Activated CD8-positive, alpha-beta memory T cell treated with anti-CD3 and anti-CD28 coated beads for 48 hours (primary cell): Measurements from ENCODE around the gene FSTL1.

Experiments
- DNase-seq, 3 experiments: peaks; one replicate each; pipeline ENCODE4 v3.0.0-alpha.2; 2020; ENCODE audit warnings: low read depth in 2 of 3, low spot score in 2 of 3

The FSTL1 gene

GRCh38 chr3:120440001-120440703, 10.6 kb downstream of the FSTL1 start:
- DNase-seq: no peak

GRCh38 chr3:120438665-120439370, 12.0 kb downstream of the FSTL1 start:
- no peak for DNase-seq

- no peak for DNase-seq
Observed at GRCh38 chr3:120438216-120438615, 12.6 kb downstream of the FSTL1 start.

GRCh38 chr3:120437559-120437958, 13.2 kb downstream of the FSTL1 start:
- no peak for DNase-seq

- no peak for DNase-seq
Observed at GRCh38 chr3:120436523-120437050, 14.2 kb downstream of the FSTL1 start.

DNA sequence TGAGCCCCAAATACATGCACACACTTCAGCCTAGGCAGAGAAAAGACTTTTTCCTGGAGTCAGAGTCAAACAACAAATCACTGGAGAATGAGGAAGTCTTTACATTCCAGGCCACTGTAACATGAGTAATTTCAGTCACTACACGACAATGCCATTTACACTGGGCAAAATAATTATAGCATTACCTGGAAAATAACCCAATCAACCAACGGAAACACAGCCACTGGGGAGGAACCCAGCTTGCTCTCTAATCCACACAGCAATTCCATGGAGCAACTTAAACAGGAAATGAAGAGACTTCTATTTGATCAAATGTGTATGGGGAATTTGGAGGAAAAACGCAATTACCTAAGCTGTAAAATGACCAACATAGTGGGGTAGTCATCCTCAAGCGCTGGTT, 15.2 kb downstream of the FSTL1 start:
- no peak for DNase-seq

- no peak for DNase-seq
Observed at GRCh38 chr3:120433662-120434331, 17.0 kb downstream of the FSTL1 start.

- DNase-seq: no peak
Observed at GRCh38 chr3:120432150-120432860, 18.5 kb downstream of the FSTL1 start.

DNA sequence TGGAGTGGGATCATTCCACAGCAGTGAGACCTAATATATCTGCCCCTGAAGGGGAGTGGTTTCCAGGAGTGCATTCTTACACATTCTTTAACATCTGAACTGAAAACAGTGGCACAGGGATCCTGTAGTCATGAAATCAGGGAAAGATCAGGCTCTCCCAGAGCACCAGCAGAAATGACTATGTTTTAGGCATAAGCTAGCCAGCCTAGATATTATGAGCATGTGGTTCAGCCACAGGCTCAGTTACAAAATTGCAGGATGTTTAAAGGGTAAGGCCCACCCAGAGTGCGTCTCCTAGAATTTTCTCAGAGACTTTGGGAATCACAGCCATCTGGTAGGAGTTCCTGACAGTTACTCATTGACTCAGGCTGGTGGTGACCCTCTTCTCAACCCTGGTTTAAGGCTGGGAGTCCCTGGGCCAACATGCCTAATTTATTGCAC, 20.9 kb downstream of the FSTL1 start:
- DNase-seq: no peak

DNA sequence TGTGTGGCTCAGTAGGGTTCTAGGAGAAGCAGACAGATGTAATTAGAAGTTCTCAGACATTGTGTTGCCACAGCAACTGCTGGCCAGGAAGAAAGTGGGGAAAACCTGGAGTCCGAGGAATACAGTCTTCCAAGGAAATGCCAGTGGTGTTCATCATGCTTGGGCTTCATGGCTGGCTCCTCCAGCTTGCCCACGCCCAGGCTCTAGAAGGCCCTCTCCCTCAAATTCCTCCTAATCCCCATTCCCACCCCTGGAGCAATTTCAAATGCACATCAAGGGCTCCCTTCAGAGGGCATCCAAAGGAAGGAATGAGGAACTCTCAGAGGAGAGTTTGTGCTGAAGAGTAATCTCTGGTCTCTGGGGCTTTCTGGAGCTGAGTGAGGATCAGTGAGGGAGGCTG, 21.9 kb downstream of the FSTL1 start:
- no peak for DNase-seq

DNA sequence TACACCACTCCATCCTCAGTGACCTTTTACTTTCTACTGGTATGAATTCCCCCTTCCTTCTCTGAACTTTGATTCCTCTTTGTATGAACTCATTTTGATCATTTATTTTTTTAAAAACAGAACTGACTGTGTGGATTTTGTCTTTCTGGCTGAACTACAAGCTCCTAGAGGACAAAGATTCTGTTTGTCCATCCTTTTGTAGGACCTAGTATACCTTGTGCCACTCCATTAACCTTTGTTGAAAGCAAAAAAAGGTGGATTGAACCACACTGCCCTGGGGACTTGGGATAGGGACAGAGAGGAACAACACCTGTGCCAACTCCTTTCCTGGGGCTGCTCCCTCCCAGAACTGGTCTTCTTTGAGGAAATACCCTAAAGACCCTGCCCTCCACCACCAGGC, 23.6 kb downstream of the FSTL1 start:
- DNase-seq: no peak

DNA sequence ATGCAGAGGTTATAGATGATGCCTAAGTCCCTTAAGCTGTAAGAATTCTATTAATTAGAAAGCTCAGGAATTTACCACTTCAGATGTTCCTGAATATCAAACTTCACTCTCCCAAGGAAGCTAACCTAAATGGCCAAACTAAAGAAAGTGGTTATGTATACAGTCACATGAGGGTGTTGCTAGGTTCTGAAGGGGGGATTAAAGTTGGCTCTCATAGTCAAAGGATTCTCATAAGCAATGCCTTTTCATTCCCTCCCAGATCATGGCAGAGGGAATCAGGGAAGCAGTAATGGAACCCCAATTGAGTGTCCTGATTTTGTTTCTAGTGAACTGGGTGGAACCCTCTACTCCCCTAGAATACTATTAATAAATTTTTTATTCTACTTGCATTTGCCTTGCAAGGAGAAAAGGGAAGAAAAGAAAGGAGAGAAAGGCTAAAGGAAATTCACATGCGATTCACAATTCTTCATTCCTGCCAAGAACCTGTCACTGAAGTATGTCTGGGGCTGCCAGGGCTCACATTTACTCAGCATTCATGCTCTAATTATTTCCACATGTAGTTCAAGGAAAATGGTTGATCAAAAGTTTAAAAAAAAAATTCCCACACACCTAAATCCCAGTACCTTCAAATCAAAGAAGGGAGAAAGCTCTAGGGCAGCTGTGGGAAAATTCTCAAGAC, 25.1 kb downstream of the FSTL1 start:
- DNase-seq: no peak

DNA sequence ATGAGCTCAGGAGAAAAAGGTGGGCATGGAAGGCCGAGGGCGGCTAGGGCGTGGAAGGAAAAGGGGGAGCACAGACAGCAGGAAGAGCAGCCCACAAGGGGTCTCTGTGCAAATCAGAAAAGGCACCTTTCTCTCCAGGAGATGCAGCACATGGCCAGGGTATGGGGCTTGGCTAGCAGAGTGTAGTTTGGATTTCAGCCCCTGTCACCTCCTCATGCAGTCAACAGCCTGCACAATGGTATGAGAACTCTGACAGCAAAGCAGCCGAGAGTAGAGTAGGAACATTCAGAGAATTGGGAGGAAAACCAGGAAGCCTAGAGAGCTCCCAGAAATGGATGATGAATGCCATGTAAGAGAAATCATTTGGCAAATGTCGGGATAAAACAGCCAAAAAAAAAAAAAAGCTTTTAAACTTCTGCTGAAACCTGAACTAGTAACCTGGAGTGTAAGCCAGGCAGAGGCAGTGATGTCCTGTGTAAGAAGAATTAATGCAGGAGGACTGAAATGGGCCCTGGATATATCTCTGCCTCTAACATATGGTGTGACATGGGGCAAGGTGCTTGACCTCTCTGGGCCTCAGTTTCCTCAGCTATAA, 25.7 kb downstream of the FSTL1 start:
- DNase-seq: no peak

GRCh38 chr3:120424506-120424905, 26.3 kb downstream of the FSTL1 start:
- DNase-seq: no peak

DNA sequence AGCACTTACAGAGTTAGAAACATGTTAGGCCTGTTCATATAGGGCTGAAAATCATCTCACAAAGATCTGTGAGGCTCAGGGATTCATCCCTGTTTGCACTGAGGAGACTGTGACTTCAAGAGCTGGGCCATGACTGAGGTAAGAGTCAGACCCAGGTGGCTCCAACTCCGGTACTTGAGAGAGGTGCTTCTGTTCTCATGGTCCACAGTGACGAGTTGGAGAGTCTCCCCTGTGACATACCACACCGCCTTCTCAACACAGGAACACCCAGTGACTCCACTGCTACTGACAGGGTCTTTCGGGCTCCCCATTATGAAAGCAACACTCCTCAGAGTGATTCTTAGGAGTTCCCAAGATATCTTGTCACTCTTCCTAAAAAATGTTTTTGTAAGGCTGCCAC, 27.4 kb downstream of the FSTL1 start:
- no peak for DNase-seq

DNA sequence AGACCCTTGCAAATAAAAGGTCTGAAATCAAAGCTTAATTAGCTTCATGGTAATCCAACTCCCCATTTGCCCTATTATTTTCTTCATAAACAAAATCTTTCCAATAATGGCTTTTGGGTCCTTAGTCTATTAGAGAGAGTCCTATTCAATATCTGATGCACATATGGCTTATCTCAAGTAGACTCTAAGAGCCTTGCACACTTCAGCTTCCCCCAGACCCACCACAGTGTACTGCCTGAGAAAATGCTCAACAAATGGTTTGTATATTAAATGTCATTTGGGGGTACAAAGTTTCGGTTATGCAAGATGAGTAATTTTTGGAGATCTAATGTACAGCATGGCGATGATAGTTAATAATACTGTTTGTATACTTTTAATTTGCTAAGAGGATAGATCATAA, 28.9 kb downstream of the FSTL1 start:
- no peak for DNase-seq

GRCh38 chr3:120420928-120421551, 29.8 kb downstream of the FSTL1 start:
- no peak for DNase-seq

- DNase-seq: no peak
Observed at GRCh38 chr3:120420360-120420759, 30.4 kb downstream of the FSTL1 start.

DNA sequence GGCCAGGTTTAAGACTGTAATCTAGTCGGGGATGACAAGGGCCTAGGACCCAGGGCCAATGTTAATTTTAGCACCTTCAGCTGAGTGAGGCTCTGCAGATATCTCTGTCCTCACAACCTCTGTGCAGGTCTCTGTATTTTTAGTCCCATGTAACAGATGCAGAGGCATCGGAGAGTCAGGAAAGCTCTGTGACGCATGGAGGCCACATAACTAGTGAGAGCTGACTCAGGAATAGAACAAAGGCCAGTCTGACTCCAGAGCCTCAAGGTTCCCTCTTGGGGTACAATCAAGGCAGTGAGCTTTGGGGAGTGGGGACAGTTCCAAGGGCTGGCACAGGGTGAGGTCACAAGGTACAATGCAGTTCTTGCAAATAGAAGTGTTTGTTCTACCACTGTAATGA, 31.0 kb downstream of the FSTL1 start:
- no peak for DNase-seq
